ENCODE results near the gene WDCP.
"Not testable (repeated sequence)": the region's sequence is repeated elsewhere in the genome, so short reads cannot be mapped to it uniquely, and the experiment has no call there.

The WDCP gene

GRCh38 chr2:24048769-24049484 lies 1.7 kb upstream of the WDCP start:
- Histone ChIP-seq H3K36me3 (ENCODE audit: control insufficient read depth, insufficient read depth, low read length) (no peaks in the 10 kb centered on the region), H3K79me2 (no peaks in the 10 kb centered on the region), H3K4me1 (no peaks in the 10 kb centered on the region), H3K9me3 (ENCODE audit: control insufficient read depth, low read length) (no peaks in the 10 kb centered on the region), H3K4me3 (ENCODE audit: low read depth, low read length) (peak overlapping the region; percentile 64), H3K27ac (no peak overlapping the region), H3K9ac (no peak overlapping the region), H2AFZ (peak overlapping the region; percentile 95), H3K27me3 (ENCODE audit: control insufficient read depth, insufficient read depth, low read length) (no peaks in the 10 kb centered on the region), H3K4me2 (ENCODE audit: low read length) (peak overlapping the region; percentile 90)
- TF ChIP-seq CTCF (IDR thresholded peaks at IDR 0.05): no peak

- H3K27ac ChIP-seq: peak overlapping the region; percentile 37
- peak overlapping the region; percentile 83 for H2AFZ ChIP-seq
Observed at GRCh38 chr2:24047703-24048033, 477 bp upstream of the WDCP start.

DNA sequence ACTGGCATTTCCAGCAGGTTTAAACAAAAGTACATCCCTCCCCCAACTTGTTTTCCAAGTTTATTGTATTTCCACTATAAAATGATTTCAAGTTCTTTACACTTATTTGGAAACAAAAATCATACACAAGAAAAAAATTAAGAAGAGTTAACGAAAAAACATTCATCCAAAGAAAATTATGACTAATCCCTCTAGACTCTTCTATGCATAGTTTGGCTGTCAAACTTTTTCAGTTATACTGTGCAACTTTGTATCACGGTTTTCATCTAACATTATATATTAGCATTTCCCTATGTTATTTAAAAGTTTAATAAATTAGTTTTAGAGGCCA lies 627 bp downstream of the WDCP start:
- Histone ChIP-seq H3K4me1 (no peaks in the 10 kb centered on the region), H3K4me2 (ENCODE audit: low read length) (peak overlapping the region; percentile 92), H2AFZ (peak overlapping the region; percentile 83), H3K4me3 (ENCODE audit: low read depth, low read length) (peak overlapping the region; percentile 95), H3K79me2 (peaks cover 3% of the 10 kb centered on the region), H3K27ac (no peak overlapping the region), H3K36me3 (ENCODE audit: control insufficient read depth, insufficient read depth, low read length) (no peaks in the 10 kb centered on the region), H3K9ac (no peak overlapping the region), H3K27me3 (ENCODE audit: control insufficient read depth, insufficient read depth, low read length) (no peaks in the 10 kb centered on the region), H3K9me3 (ENCODE audit: control insufficient read depth, low read length) (no peaks in the 10 kb centered on the region)
- no peak for TF ChIP-seq CTCF (IDR thresholded peaks at IDR 0.05)

More at GRCh38 chr2:24047703-24048033, 477 bp upstream of the WDCP start:
- no peak overlapping the region for H3K9ac ChIP-seq
- peak overlapping the region; percentile 36 for H3K4me3 ChIP-seq (ENCODE audit: low read depth, low read length)
- H3K27me3 ChIP-seq (ENCODE audit: control insufficient read depth, insufficient read depth, low read length): no peaks in the 10 kb centered on the region
- H3K36me3 ChIP-seq (ENCODE audit: control insufficient read depth, insufficient read depth, low read length): no peaks in the 10 kb centered on the region
- peaks cover 3% of the 10 kb centered on the region for H3K79me2 ChIP-seq
- no peak for TF ChIP-seq CTCF (IDR thresholded peaks at IDR 0.05)
- H3K4me2 ChIP-seq (ENCODE audit: low read length): peak overlapping the region; percentile 55
- no peaks in the 10 kb centered on the region for H3K9me3 ChIP-seq (ENCODE audit: control insufficient read depth, low read length)
- no peaks in the 10 kb centered on the region for H3K4me1 ChIP-seq

DNA sequence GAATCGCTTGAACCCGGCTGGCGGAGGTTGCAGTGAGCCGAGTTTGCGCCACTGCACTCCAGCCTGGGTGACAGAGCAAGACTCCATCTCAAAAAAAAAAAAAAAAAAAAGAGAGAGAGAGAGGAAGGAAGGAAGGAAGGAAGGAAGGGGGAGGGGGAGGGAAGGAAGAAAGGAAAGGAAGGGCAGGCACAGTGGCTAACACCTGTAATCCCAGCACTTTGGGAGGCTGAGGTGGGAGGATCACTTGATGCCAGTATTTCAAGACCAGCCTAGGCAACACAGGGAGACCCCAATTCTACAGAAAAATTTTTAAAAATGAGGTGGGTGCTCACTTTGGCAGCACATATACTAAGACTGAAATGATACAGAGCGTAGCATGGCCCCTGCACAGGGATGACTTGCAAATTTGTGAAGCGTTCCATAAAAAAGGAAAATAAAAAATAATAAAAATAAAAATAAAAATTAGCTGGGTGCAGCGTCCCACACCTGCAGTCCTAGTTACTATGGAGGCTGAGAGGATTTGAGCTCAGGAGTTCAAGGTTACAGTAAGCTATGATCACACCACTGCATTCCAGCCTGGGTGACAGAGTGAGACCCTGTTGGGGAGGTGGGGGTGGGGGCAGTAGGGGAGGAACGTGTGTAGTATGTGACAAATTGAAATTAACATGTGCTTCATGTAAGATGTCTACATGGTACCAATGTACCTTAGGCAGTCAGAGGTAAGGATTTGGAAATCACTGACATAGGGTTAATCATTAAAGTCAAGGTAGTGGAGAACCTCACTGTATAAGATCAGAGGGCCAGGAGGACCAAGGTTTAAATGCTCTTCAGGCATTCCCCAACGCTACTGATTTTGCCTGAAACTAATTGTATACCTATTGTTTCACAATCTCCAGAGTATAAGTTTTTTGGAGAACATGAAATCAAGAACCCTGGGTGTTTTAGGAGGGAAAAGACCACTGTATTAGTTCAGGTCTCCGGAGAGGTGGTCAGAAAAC lies 1.4 kb downstream of the WDCP start:
- Histone ChIP-seq H3K79me2 (peaks cover 4% of the 10 kb centered on the region), H3K4me3 (ENCODE audit: low read depth, low read length) (no peak overlapping the region), H3K27ac (no peak overlapping the region), H3K4me2 (ENCODE audit: low read length) (peak overlapping the region; percentile 92), H3K27me3 (ENCODE audit: control insufficient read depth, insufficient read depth, low read length) (no peaks in the 10 kb centered on the region), H3K36me3 (ENCODE audit: control insufficient read depth, insufficient read depth, low read length) (no peaks in the 10 kb centered on the region), H2AFZ (no peak overlapping the region), H3K9ac (no peak overlapping the region), H3K9me3 (ENCODE audit: control insufficient read depth, low read length) (no peaks in the 10 kb centered on the region), H3K4me1 (no peaks in the 10 kb centered on the region)
- no peak for TF ChIP-seq CTCF (IDR thresholded peaks at IDR 0.05)

- not testable (repeated sequence) for H3K27ac ChIP-seq; H3K79me2 ChIP-seq; H3K9ac ChIP-seq; H3K4me3 ChIP-seq (ENCODE audit: low read depth, low read length); H3K9me3 ChIP-seq (ENCODE audit: control insufficient read depth, low read length); H3K27me3 ChIP-seq (ENCODE audit: control insufficient read depth, insufficient read depth, low read length); H2AFZ ChIP-seq; H3K4me1 ChIP-seq; H3K4me2 ChIP-seq (ENCODE audit: low read length); H3K36me3 ChIP-seq (ENCODE audit: control insufficient read depth, insufficient read depth, low read length)
Observed at GRCh38 chr2:24043133-24043532, 4.1 kb downstream of the WDCP start.

All from parathyroid adenoma (tissue), 2 donors.